Skeletal muscle cell (primary cell): ENCODE measurements around the gene TMEM109.
"Not testable (repeated sequence)": the region's sequence is repeated elsewhere in the genome, so short reads cannot be mapped to it uniquely, and the experiment has no call there.

ENCODE experiments used
- DNase-seq: peaks from one replicate; pipeline ENCODE4 v3.0.0-alpha.2; 2010; ENCODE audit warnings: low read depth
- H3K4me3 ChIP-seq: 2 replicates; pipeline ENCODE4 v1.5.1; 2011; ENCODE audit warnings: low read depth, mild to moderate bottlenecking, control low read depth, low read length, moderate library complexity

Gene TMEM109

GRCh38 chr11:60906132-60906972 is 7.6 kb upstream of the TMEM109 start, which contains the start of gene PRPF19:
TSS of gene PRPF19 (minus strand) at chr11:60906585. CDS start at chr11:60906382, 203 bp downstream.
- H3K4me3 ChIP-seq: peak within 1 kb of the TSS; percentile 92
- peak; percentile 73 for DNase-seq

GRCh38 chr11:60908803-60909202 is 5.2 kb upstream of the TMEM109 start:
- H3K4me3 ChIP-seq: no peak overlapping the region
- no peak for DNase-seq

- not testable (repeated sequence) for H3K4me3 ChIP-seq, DNase-seq
Observed at GRCh38 chr11:60909680-60910280, 4.2 kb upstream of the TMEM109 start.

- H3K4me3 ChIP-seq: no peak overlapping the region
- no peak for DNase-seq
Observed at GRCh38 chr11:60910281-60910687, 3.7 kb upstream of the TMEM109 start.

GRCh38 chr11:60910711-60911380 is 3.1 kb upstream of the TMEM109 start:
- no peak for DNase-seq
- no peak overlapping the region for H3K4me3 ChIP-seq

GRCh38 chr11:60912223-60912850 is 1.6 kb upstream of the TMEM109 start:
- DNase-seq: no peak
- no peak overlapping the region for H3K4me3 ChIP-seq

GRCh38 chr11:60912851-60913528 is 968 bp upstream of the TMEM109 start:
- DNase-seq: no peak
- H3K4me3 ChIP-seq: no peak overlapping the region

GRCh38 chr11:60914633-60915247 is 782 bp downstream of the TMEM109 start:
- H3K4me3 ChIP-seq: peak overlapping the region; percentile 92
- peak; percentile 11 for DNase-seq

- peak overlapping the region; percentile 92 for H3K4me3 ChIP-seq
- DNase-seq: peak; percentile 6
Observed at GRCh38 chr11:60915248-60915914, 1.4 kb downstream of the TMEM109 start.

GRCh38 chr11:60916669-60917206 is 2.8 kb downstream of the TMEM109 start:
- no peak overlapping the region for H3K4me3 ChIP-seq
- no peak for DNase-seq

- H3K4me3 ChIP-seq: no peak overlapping the region
- no peak for DNase-seq
Observed at GRCh38 chr11:60917267-60917666, 3.3 kb downstream of the TMEM109 start.

GRCh38 chr11:60918251-60918938 is 4.4 kb downstream of the TMEM109 start:
- DNase-seq: no peak
- no peak overlapping the region for H3K4me3 ChIP-seq

GRCh38 chr11:60918939-60919265 is 4.9 kb downstream of the TMEM109 start:
- no peak overlapping the region for H3K4me3 ChIP-seq
- no peak for DNase-seq

GRCh38 chr11:60919320-60919719 is 5.4 kb downstream of the TMEM109 start:
- DNase-seq: no peak
- H3K4me3 ChIP-seq: no peak overlapping the region

- no peak overlapping the region for H3K4me3 ChIP-seq
- no peak for DNase-seq
Observed at GRCh38 chr11:60919956-60920355, 6.0 kb downstream of the TMEM109 start.

- H3K4me3 ChIP-seq: no peak overlapping the region
- DNase-seq: no peak
Observed at GRCh38 chr11:60921259-60921658, 7.3 kb downstream of the TMEM109 start.

- no peak for DNase-seq
- no peak overlapping the region for H3K4me3 ChIP-seq
Observed at GRCh38 chr11:60921777-60922335, 7.9 kb downstream of the TMEM109 start.
